Activated T-cell treated with anti-CD3 and anti-CD28 coated beads for 4 hours (primary cell): Measurements from ENCODE around the gene EHD4.

Source experiments
- DNase-seq: peaks from one replicate; pipeline ENCODE4 v3.0.0-alpha.2; 2020

EHD4 gene

GRCh38 chr15:41955100-41955499 lies 17.3 kb downstream of the EHD4 start:
- DNase-seq: no peak

GRCh38 chr15:41954036-41954435 lies 18.3 kb downstream of the EHD4 start:
- DNase-seq: no peak

GRCh38 chr15:41952013-41952563 lies 20.3 kb downstream of the EHD4 start:
- DNase-seq: no peak

GRCh38 chr15:41951571-41951970 lies 20.8 kb downstream of the EHD4 start:
- no peak for DNase-seq

GRCh38 chr15:41950489-41950888 lies 21.9 kb downstream of the EHD4 start:
- no peak for DNase-seq

- no peak for DNase-seq
Measured at GRCh38 chr15:41950127-41950483, 22.3 kb downstream of the EHD4 start.

GRCh38 chr15:41949401-41950126 lies 22.8 kb downstream of the EHD4 start:
- DNase-seq: no peak

GRCh38 chr15:41948490-41948889 lies 23.9 kb downstream of the EHD4 start:
- no peak for DNase-seq

GRCh38 chr15:41946970-41947369 lies 25.4 kb downstream of the EHD4 start:
- no peak for DNase-seq

- DNase-seq: no peak
Measured at GRCh38 chr15:41945731-41946130, 26.6 kb downstream of the EHD4 start.

- DNase-seq: no peak
Measured at GRCh38 chr15:41945221-41945620, 27.1 kb downstream of the EHD4 start.

GRCh38 chr15:41944313-41944940 lies 27.9 kb downstream of the EHD4 start:
- no peak for DNase-seq

- DNase-seq: no peak
Measured at GRCh38 chr15:41943543-41944312, 28.6 kb downstream of the EHD4 start.

- DNase-seq: no peak
Measured at GRCh38 chr15:41942886-41943285, 29.5 kb downstream of the EHD4 start.

GRCh38 chr15:41941644-41942415 lies 30.5 kb downstream of the EHD4 start:
- DNase-seq: no peak

- DNase-seq: no peak
Measured at GRCh38 chr15:41940441-41940857, 31.9 kb downstream of the EHD4 start.

- DNase-seq: no peak
Measured at GRCh38 chr15:41939986-41940385, 32.4 kb downstream of the EHD4 start.

- no peak for DNase-seq
Measured at GRCh38 chr15:41937568-41937923, 34.8 kb downstream of the EHD4 start.

- DNase-seq: peak; percentile 59
Measured at GRCh38 chr15:41936649-41937567, 35.4 kb downstream of the EHD4 start.

- no peak for DNase-seq
Measured at GRCh38 chr15:41936155-41936554, 36.2 kb downstream of the EHD4 start.

GRCh38 chr15:41935566-41936020 lies 36.8 kb downstream of the EHD4 start:
- no peak for DNase-seq

GRCh38 chr15:41934843-41935242 lies 37.5 kb downstream of the EHD4 start:
- DNase-seq: peak; percentile 59
